ENCODE results near the gene PLXNC1.

The PLXNC1 gene

GRCh38 chr12:94219622-94220302 lies 71.4 kb downstream of the PLXNC1 start:
- TF ChIP-seq CTCF (IDR thresholded peaks at IDR 0.05; ENCODE audit: extremely low read depth, insufficient read depth, missing control alignments) = no peak
- no peak for DNase-seq (ENCODE audit: low spot score)
- in situ Hi-C loops (cut with MboI; ENCODE audit: low pct_unique_long_range_greater_than_20kb, low sequenced_read_pairs, unreplicated experiment) = no loop called here

- in situ Hi-C loops (cut with MboI; ENCODE audit: low pct_unique_long_range_greater_than_20kb, low sequenced_read_pairs, unreplicated experiment) = no loop called here
- TF ChIP-seq CTCF (IDR thresholded peaks at IDR 0.05; ENCODE audit: extremely low read depth, insufficient read depth, missing control alignments) = no peak
- no peak for DNase-seq (ENCODE audit: low spot score)
Observed at GRCh38 chr12:94220804-94221203, 72.4 kb downstream of the PLXNC1 start.

- DNase-seq (ENCODE audit: low spot score) = no peak
- TF ChIP-seq CTCF (IDR thresholded peaks at IDR 0.05; ENCODE audit: extremely low read depth, insufficient read depth, missing control alignments) = no peak
- in situ Hi-C loops (cut with MboI; ENCODE audit: low pct_unique_long_range_greater_than_20kb, low sequenced_read_pairs, unreplicated experiment) = no loop called here
Observed at GRCh38 chr12:94222351-94223084, 74.1 kb downstream of the PLXNC1 start.

GRCh38 chr12:94223842-94224241 lies 75.5 kb downstream of the PLXNC1 start:
- in situ Hi-C loops (cut with MboI; ENCODE audit: low pct_unique_long_range_greater_than_20kb, low sequenced_read_pairs, unreplicated experiment) = no loop called here
- no peak for DNase-seq (ENCODE audit: low spot score)
- no peak for TF ChIP-seq CTCF (IDR thresholded peaks at IDR 0.05; ENCODE audit: extremely low read depth, insufficient read depth, missing control alignments)

GRCh38 chr12:94225506-94225905 lies 77.1 kb downstream of the PLXNC1 start:
- DNase-seq (ENCODE audit: low spot score) = no peak
- in situ Hi-C loops (cut with MboI; ENCODE audit: low pct_unique_long_range_greater_than_20kb, low sequenced_read_pairs, unreplicated experiment) = no loop called here
- TF ChIP-seq CTCF (IDR thresholded peaks at IDR 0.05; ENCODE audit: extremely low read depth, insufficient read depth, missing control alignments) = no peak

GRCh38 chr12:94225947-94226630 lies 77.7 kb downstream of the PLXNC1 start:
- no peak for TF ChIP-seq CTCF (IDR thresholded peaks at IDR 0.05; ENCODE audit: extremely low read depth, insufficient read depth, missing control alignments)
- in situ Hi-C loops (cut with MboI; ENCODE audit: low pct_unique_long_range_greater_than_20kb, low sequenced_read_pairs, unreplicated experiment) = no loop called here
- no peak for DNase-seq (ENCODE audit: low spot score)
